Astrocyte of the cerebellum (primary cell): ENCODE results near the gene NT5C3A.
"Not testable (repeated sequence)": the region's sequence is repeated elsewhere in the genome, so short reads cannot be mapped to it uniquely, and the experiment has no call there.

Experiments used
- DNase-seq: peaks from one replicate; pipeline ENCODE4 v3.0.0-alpha.2; 2011; ENCODE audit warnings: low read depth
- H3K4me3 ChIP-seq: 2 replicates; pipeline ENCODE4 v1.5.1; 2011; ENCODE audit warnings: mild to moderate bottlenecking, low read depth, low read length, moderate library complexity
- CTCF ChIP-seq: IDR thresholded peaks from 2 replicates; pipeline ENCODE4 v1.5.1; 2012; ENCODE audit warnings: low read length, low read depth, moderate library complexity, mild to moderate bottlenecking; ENCODE audit errors: missing control alignments
- in situ Hi-C: cut with HindIII; loops from 2 replicates; pipeline ENCODE4 v1.10.0; 2017; ENCODE audit warnings: low sequenced_read_pairs

Gene NT5C3A

GRCh38 chr7:33009734-33010133 lies 52.8 kb downstream of the NT5C3A start:
- TF ChIP-seq CTCF: no peak
- in situ Hi-C loops: no loop called here
- H3K4me3 ChIP-seq: no peak overlapping the region
- no peak for DNase-seq

DNA sequence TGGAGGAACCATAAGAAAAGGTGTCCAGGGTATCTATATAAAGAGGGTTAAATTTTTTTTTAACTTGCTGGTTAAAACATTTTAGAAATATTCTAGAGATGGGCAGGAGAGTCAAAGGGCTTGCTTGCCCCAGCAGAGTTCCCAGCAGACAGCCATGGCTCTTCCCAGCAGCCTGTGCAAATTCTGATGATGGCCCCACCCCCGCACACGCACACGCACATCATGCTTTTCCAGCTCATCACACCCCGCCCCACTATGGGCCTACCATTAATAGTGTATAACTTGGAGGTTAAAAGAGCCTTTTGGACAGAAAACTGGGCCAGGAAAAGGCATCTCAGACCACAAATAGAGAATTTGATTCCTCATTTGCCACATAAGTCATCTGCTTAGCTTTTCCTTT lies 56.9 kb downstream of the NT5C3A start:
- in situ Hi-C loops, DNase-seq, H3K4me3 ChIP-seq: not testable (repeated sequence)

- H3K4me3 ChIP-seq, in situ Hi-C loops, DNase-seq: not testable (repeated sequence)
Measured at GRCh38 chr7:33005193-33005592, 57.4 kb downstream of the NT5C3A start.

GRCh38 chr7:33004104-33004616 lies 58.4 kb downstream of the NT5C3A start:
- DNase-seq, in situ Hi-C loops, H3K4me3 ChIP-seq: not testable (repeated sequence)

GRCh38 chr7:33003111-33003510 lies 59.5 kb downstream of the NT5C3A start:
- H3K4me3 ChIP-seq, DNase-seq, in situ Hi-C loops: not testable (repeated sequence)

GRCh38 chr7:32999380-32999779 lies 63.2 kb downstream of the NT5C3A start:
- DNase-seq, H3K4me3 ChIP-seq, in situ Hi-C loops: not testable (repeated sequence)

- H3K4me3 ChIP-seq, in situ Hi-C loops: not testable (repeated sequence)
- DNase-seq: peak; percentile 49
Measured at GRCh38 chr7:32998361-32999171, 64.0 kb downstream of the NT5C3A start.

DNA sequence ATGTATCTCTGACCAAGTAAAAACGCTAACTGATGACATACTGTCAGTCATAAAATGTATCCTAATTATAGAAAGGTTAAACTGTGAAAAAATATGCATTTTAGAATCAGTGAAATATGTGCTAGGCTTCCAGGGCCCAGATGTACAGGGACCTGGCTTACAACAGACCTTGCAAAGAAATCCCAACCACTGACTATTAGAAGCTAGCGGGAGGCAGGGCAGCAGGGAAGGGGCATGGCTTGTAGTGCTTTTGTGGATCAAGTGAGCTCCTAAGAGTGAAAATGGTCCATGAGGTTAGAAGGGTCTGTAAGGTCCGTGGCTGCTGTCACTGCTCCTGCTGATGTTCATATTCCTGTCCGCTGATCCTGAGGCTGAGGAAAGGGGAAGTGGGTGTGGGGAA lies 64.6 kb downstream of the NT5C3A start:
- in situ Hi-C loops, H3K4me3 ChIP-seq, DNase-seq: not testable (repeated sequence)

- H3K4me3 ChIP-seq, in situ Hi-C loops, DNase-seq: not testable (repeated sequence)
Measured at GRCh38 chr7:32992750-32993149, 69.8 kb downstream of the NT5C3A start.

DNA sequence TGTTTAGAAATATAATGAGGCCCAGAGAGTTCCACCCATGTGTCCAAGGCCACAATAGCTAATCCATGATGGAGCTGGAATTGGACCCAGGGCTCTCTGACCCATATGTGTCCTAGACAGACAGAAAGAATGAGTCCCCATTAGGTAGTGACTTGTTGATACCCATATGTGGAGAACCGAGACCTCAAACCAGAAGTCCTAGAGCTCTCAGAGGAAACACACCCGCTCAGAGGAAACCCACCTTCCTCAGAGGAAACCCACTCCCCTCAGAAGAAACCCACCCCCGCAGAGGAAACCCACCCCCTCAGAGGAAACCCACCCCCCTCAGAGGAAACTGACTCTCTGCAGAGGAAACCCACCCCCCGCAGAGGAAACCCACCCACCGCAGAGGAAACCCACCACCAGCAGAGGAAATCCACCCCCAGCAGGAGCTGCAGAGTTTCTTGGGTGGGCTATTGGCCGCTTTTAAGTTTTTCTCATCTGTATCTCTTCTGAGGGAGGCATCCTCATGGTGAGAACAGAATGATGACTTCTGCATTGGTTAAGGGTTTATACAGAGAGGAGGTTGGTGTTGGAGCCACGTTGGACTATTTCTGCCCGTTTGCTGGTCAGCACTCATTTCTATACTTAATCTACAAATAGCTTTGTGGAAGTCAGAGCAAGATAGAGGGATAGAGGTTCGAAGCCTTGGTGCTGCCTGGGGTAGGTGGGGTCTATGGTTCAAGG lies 70.4 kb downstream of the NT5C3A start:
- DNase-seq, in situ Hi-C loops, H3K4me3 ChIP-seq: not testable (repeated sequence)

GRCh38 chr7:32991068-32991585 lies 71.4 kb downstream of the NT5C3A start:
- DNase-seq: not testable (repeated sequence)

DNA sequence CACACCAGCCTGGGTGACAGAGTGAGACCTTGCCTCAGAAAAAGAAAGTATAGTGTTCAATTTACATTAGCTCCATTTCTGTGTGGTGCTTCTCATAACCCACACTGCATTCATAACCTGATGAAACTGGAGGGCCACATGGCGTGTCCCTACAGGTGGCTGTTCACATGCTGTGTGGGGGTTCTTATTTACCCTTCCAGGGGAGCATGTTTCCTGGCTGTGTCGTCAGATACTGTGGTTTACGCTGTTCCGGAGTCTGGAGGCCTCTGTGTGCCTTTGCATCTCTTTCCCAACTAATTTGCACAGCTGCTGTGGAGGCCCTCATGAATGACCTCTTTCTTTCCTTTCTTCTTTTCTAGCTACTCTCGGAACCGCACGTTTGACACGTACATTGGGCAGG lies 74.4 kb downstream of the NT5C3A start:
- DNase-seq, in situ Hi-C loops, H3K4me3 ChIP-seq: not testable (repeated sequence)

More at GRCh38 chr7:32991068-32991585, 71.4 kb downstream of the NT5C3A start:
- H3K4me3 ChIP-seq, in situ Hi-C loops: not testable (repeated sequence)

- peak; percentile 27 for DNase-seq
- in situ Hi-C loops, H3K4me3 ChIP-seq: not testable (repeated sequence)
Measured at GRCh38 chr7:32979902-32980301, 82.7 kb downstream of the NT5C3A start.

GRCh38 chr7:32979246-32979645 lies 83.3 kb downstream of the NT5C3A start:
- DNase-seq: peak; percentile 65
- H3K4me3 ChIP-seq, in situ Hi-C loops: not testable (repeated sequence)

- H3K4me3 ChIP-seq, DNase-seq, in situ Hi-C loops: not testable (repeated sequence)
Measured at GRCh38 chr7:32977159-32977558, 85.4 kb downstream of the NT5C3A start.

DNA sequence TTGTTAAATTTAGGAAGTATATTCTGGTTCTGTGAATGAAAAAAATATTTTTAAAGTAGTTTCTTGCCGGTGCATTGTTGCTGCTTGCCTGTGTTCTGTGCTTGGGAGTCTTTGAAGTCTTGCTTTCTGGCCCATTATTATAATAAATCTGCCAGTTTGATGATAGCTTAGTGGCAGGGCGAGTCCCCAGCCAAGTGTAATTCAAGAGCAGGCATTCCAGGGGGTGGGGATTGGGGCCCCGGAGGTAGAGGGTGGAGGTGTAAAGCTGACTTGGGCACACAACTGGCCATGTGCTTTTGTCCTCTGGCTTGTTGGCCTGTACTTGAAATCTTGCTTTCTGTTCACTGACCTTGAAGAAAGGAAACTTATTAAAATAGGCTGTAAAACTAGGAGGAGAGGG lies 90.6 kb downstream of the NT5C3A start:
- H3K4me3 ChIP-seq, in situ Hi-C loops, DNase-seq: not testable (repeated sequence)
